HPDE6-E6E7 (cell line): ENCODE data around the gene NLRP11.
"Not testable (repeated sequence)": the region's sequence is repeated elsewhere in the genome, so short reads cannot be mapped to it uniquely, and the experiment has no call there.

Source experiments
- DNase-seq: peaks from one replicate; pipeline ENCODE4 v3.0.0; 2011; ENCODE audit warnings: missing footprints; ENCODE audit errors: extremely low spot score

Gene NLRP11

GRCh38 chr19:55778331-55778730 is 53.5 kb downstream of the NLRP11 start:
- no peak for DNase-seq

GRCh38 chr19:55777528-55777927 is 54.3 kb downstream of the NLRP11 start:
- no peak for DNase-seq

- not testable (repeated sequence) for DNase-seq
Observed at GRCh38 chr19:55769632-55770031, 62.2 kb downstream of the NLRP11 start.

- not testable (repeated sequence) for DNase-seq
Observed at GRCh38 chr19:55768818-55769217, 63.0 kb downstream of the NLRP11 start, which contains the start of gene RFPL4AL1. Gene RFPL4AL1, plus strand, starts transcription at chr19:55769118. Its CDS starts 2,687 bp downstream, at chr19:55771805.

- DNase-seq, result no peak
Observed at GRCh38 chr19:55766466-55766865, 65.3 kb downstream of the NLRP11 start.

GRCh38 chr19:55758797-55759196 is 73.0 kb downstream of the NLRP11 start, which contains the start of gene RFPL4A:
Gene RFPL4A, plus strand, starts transcription at chr19:55759097. Its CDS starts 2,704 bp downstream, at chr19:55761801.
- DNase-seq, result not testable (repeated sequence)

- not testable (repeated sequence) for DNase-seq
Observed at GRCh38 chr19:55756808-55757207, 75.0 kb downstream of the NLRP11 start.

- DNase-seq, result no peak
Observed at GRCh38 chr19:55753401-55753800, 78.4 kb downstream of the NLRP11 start.

- DNase-seq, result no peak
Observed at GRCh38 chr19:55750715-55751114, 81.1 kb downstream of the NLRP11 start.

GRCh38 chr19:55738302-55738701 is 93.5 kb downstream of the NLRP11 start, which contains the start of gene NLRP9:
Gene NLRP9, minus strand, starts transcription at chr19:55738402. Its CDS starts 28 bp downstream, at chr19:55738374.
- no peak for DNase-seq
